Measurements from ENCODE around the gene LRIT3.

Gene LRIT3

GRCh38 chr4:109847896-109848442 lies at the start of gene LRIT3:
LRIT3 (plus strand) TSS chr4:109848107; CDS start chr4:109848202, 95 bp downstream.
- TF ChIP-seq CTCF (IDR thresholded peaks at IDR 0.05), result no peak

GRCh38 chr4:109798866-109799265 lies 49.0 kb upstream of the LRIT3 start:
- no peak for TF ChIP-seq CTCF (IDR thresholded peaks at IDR 0.05)

- no peak for TF ChIP-seq CTCF (IDR thresholded peaks at IDR 0.05)
Observed at GRCh38 chr4:109801099-109801789, 46.7 kb upstream of the LRIT3 start.

GRCh38 chr4:109801895-109802319 lies 46.0 kb upstream of the LRIT3 start, which contains the start of gene CFI:
CFI (minus strand) TSS chr4:109801999; CDS start chr4:109801971, 28 bp downstream.
- no peak for TF ChIP-seq CTCF (IDR thresholded peaks at IDR 0.05)

- peak; percentile 61 for TF ChIP-seq CTCF (IDR thresholded peaks at IDR 0.05)
Observed at GRCh38 chr4:109803924-109804571, 43.9 kb upstream of the LRIT3 start.

GRCh38 chr4:109809655-109810054 lies 38.3 kb upstream of the LRIT3 start:
- TF ChIP-seq CTCF (IDR thresholded peaks at IDR 0.05), result no peak

- no peak for TF ChIP-seq CTCF (IDR thresholded peaks at IDR 0.05)
Observed at GRCh38 chr4:109810552-109811387, 37.1 kb upstream of the LRIT3 start.

Measured in LNCAP (cell line).